ENCODE data around the gene CHAD.
"Not testable (repeated sequence)": the region's sequence is repeated elsewhere in the genome, so short reads cannot be mapped to it uniquely, and the experiment has no call there.

Gene CHAD

GRCh38 chr17:50428126-50428525 is 40.6 kb downstream of the CHAD start:
- not testable (repeated sequence) for DNase-seq (ENCODE audit: low read depth)

GRCh38 chr17:50426814-50427787 is 41.6 kb downstream of the CHAD start:
- DNase-seq (ENCODE audit: low read depth) = no peak

GRCh38 chr17:50426472-50426782 is 42.3 kb downstream of the CHAD start:
- no peak for DNase-seq (ENCODE audit: low read depth)

DNA sequence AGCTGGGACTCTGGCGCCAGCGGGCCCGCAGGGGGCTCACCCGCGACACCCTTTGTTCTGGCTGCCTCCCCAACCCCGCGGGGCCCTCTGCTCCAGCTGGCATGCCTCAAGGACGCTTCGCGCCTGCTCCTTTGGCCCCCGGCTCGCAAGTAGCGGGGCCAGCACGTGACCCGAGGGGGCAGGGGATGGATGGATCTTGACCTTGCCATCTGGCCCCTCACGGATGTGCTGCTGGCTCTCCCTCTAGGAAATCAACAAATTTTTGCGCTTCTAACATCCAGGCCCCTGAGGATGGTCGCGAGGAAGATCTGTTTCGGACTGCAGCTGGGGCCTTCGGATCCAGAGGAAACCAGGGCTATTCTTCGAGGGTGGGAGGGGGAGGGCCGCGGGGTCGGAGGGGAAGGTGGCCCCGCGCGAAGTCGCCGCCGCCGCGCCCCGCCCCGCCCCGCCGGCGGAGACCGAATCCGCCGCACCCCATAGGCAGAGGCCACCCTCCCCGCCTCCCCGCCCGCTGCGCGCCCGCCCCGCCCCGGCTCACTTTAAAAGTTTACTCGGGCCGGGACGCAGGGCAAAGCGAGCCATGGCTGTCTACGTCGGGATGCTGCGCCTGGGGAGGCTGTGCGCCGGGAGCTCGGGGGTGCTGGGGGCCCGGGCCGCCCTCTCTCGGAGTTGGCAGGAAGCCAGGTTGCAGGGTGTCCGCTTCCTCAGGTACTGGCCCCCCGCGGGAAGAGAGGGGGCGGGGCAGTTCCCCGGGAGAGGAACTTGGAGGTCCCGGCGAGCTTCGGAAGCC is 42.8 kb downstream of the CHAD start, which contains the start of gene ACSF2:
Gene ACSF2, plus strand, starts transcription at position 537 of the 790 bp plus-strand sequence. Its CDS starts 44 bp downstream, at position 581.
- no peak for DNase-seq (ENCODE audit: low read depth)

GRCh38 chr17:50424996-50425681 is 43.5 kb downstream of the CHAD start:
- DNase-seq (ENCODE audit: low read depth) = no peak

DNA sequence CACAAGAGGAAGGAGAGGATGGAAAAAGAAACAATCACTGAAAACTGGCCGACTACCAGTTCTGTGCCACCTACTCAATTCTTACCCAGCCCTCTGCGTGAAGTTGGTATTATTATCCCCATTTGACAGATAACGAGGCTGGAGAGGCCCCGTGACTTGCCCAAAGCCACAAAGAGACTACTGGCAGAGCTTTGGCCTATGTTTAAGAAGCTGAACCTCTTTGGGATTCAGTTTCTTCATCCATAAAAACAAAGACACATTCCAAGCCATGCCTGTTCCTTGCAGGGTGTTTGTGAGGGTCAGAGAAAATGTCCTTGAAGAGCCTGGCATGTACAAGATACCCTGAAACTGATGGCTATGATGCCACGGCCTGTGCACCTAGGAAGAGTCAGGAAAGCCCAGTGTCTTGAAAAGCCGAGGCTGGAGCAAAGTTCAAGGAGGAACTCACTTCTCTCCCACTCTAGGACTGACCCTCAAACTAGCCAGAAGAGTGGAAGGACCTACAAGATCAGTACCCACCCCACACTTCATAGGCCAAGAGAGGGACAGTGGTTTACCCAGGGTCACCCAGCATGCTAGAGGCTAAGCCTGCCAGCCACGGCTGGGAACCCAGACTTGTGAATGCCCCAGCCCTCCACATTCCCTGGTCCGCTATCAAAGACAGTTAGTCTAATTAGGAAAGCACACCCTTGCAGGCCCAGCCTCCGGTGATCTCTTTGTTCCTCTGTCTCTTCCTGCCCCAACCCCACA is 44.3 kb downstream of the CHAD start:
- DNase-seq (ENCODE audit: low read depth) = no peak

- DNase-seq (ENCODE audit: low read depth) = peak; percentile 96
Observed at GRCh38 chr17:50423553-50424159, 45.0 kb downstream of the CHAD start.

DNA sequence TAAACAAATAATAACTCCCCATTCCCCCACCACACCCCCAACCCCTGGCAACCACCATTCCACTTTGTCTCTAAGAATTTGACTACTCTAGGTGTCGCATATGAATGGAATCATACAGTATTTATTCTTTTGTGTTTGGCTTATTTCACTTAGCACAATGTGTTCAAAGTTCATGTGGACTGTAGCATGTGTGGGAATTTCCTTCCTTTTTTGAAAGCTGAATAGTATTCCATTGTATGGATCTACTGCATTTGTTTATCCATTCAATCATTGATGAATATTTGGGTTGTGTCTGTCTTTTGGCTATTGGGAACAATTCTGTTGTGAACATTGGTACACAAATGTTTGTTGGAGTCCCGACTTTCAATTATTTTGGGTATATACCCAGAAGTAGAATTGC is 45.9 kb downstream of the CHAD start:
- DNase-seq (ENCODE audit: low read depth) = no peak

GRCh38 chr17:50421308-50422051 is 47.2 kb downstream of the CHAD start:
- DNase-seq (ENCODE audit: low read depth) = peak; percentile 65

- peak; percentile 64 for DNase-seq (ENCODE audit: low read depth)
Observed at GRCh38 chr17:50420419-50421112, 48.1 kb downstream of the CHAD start.

DNA sequence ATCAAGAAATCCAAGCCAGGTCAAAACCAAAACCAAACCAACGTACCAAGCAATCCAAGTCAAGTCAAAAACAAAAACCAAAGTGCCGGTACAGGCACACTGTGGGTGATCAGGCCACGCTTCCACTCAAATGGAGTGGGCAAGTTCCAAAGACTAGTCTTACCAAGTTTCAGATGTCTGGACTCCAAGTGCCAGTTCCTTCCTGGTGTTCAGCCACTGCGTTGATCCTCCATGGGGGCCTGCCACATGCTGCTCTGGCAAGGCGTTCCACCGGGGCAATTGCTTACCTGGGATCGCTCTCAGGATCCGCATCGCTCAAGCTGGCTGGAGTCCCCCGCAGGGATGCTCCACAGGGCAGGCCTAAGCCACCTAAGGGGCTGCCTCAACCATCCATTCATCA is 49.1 kb downstream of the CHAD start:
- DNase-seq (ENCODE audit: low read depth) = not testable (repeated sequence)

- DNase-seq (ENCODE audit: low read depth) = no peak
Observed at GRCh38 chr17:50414808-50415207, 53.9 kb downstream of the CHAD start.

All from amniotic epithelial cell (primary cell).